Endodermal cell (in vitro differentiated cells): ENCODE measurements around the gene EIF4A3. TPM values are rescaled to one million over a fixed set of nuclear protein-coding genes. Genes with fewer than 3 reads are reported as not detected.

Source experiments
- DNase-seq: peaks from one replicate; pipeline ENCODE4 v3.0.0-alpha.2; 2017
- H3K27ac ChIP-seq: 2 replicates; pipeline ENCODE4 v1.5.1; 2013; ENCODE audit warnings: mild to moderate bottlenecking, low read depth, low read length, moderate library complexity
- H3K27me3 ChIP-seq: 2 replicates; pipeline ENCODE4 v1.6.1; 2013; ENCODE audit warnings: mild to moderate bottlenecking, low read length, moderate library complexity; ENCODE audit not compliant: insufficient read depth, control insufficient read depth, poor library complexity, severe bottlenecking
- H3K36me3 ChIP-seq: 2 replicates; pipeline ENCODE4 v1.7.0; 2013; ENCODE audit warnings: mild to moderate bottlenecking, low read length, moderate library complexity; ENCODE audit not compliant: control insufficient read depth, insufficient read depth
- H3K4me1 ChIP-seq: one replicate; pipeline ENCODE4 v1.7.0; 2013; ENCODE audit warnings: low read length; ENCODE audit not compliant: control insufficient read depth, insufficient read depth
- H3K4me3 ChIP-seq: 2 replicates; pipeline ENCODE4 v1.5.1; 2013; ENCODE audit warnings: mild to moderate bottlenecking, low read length, moderate library complexity
- H3K9ac ChIP-seq: 2 replicates; pipeline ENCODE4 v1.6.1; 2013; ENCODE audit warnings: mild to moderate bottlenecking, low read length, moderate library complexity; ENCODE audit not compliant: poor library complexity, severe bottlenecking; ENCODE audit errors: extremely low read depth
- H3K9me3 ChIP-seq: 2 replicates; pipeline ENCODE4 v1.6.1; 2013; ENCODE audit warnings: mild to moderate bottlenecking, low read length, moderate library complexity; ENCODE audit not compliant: control insufficient read depth
- H3K27ac Mint-ChIP-seq: 2 replicates; pipeline ENCODE4 v1.8.0; 2020; ENCODE audit warnings: mixed read lengths
- H3K27me3 Mint-ChIP-seq: 2 replicates; pipeline ENCODE4 v1.8.0; 2021; ENCODE audit warnings: mild to moderate bottlenecking, mixed read lengths; ENCODE audit not compliant: insufficient read depth
- H3K36me3 Mint-ChIP-seq: 2 replicates; pipeline ENCODE4 v1.8.0; 2020; ENCODE audit warnings: low read depth, mixed read lengths
- H3K4me1 Mint-ChIP-seq: 2 replicates; pipeline ENCODE4 v1.8.0; 2020; ENCODE audit warnings: mixed read lengths
- H3K4me3 Mint-ChIP-seq: 2 replicates; pipeline ENCODE4 v1.8.0; 2020; ENCODE audit warnings: mild to moderate bottlenecking, moderate library complexity, mixed read lengths
- H3K9me3 Mint-ChIP-seq: 2 replicates; pipeline ENCODE4 v1.8.0; 2020; ENCODE audit warnings: mild to moderate bottlenecking, mixed read lengths
- CTCF ChIP-seq: fragments of 200-600 bp; sonication (generic); conservative IDR thresholded peaks from 2 replicates; pipeline ENCODE4 v1.5.0; 2021; ENCODE audit warnings: antibody characterized with exemption, mild to moderate bottlenecking
- WGBS, 2 experiments: methylation state at CpG; one replicate each; pipeline versions ENCODE4 v1.1.5 to v1.1.7; 2013; ENCODE audit warnings: missing lambda C conversion rate in 2 of 2, mixed read lengths in 1 of 2; ENCODE audit not compliant: insufficient coverage in 1 of 2, insufficient read length in 1 of 2; 5-methylcytosine and 5-hydroxymethylcytosine counted together
- total RNA-seq, 2 donors: library from RNA; stranded (reverse); fragmentation: NEBNext Ultra II Directional in 1 of 2; extraction: Animal tissue kit (Norgen Biotek cat#: 25700) in 1 of 2; gene quantifications; 2 replicates in 1 of 2; 3 replicates in 1 of 2; pipeline ENCODE4 v1.2.1, GENCODE V29; 2021

EIF4A3 gene
- total RNA-seq, 2 donors from 2014 or later, result 107 to 110 TPM

GRCh38 chr17:80184423-80184714 is 37.4 kb upstream of the EIF4A3 start:
- H3K9me3 Mint-ChIP-seq, result no peaks in the 10 kb centered on the region
- DNase-seq, result no peak
- H3K4me3 ChIP-seq, result no peak overlapping the region
- TF ChIP-seq CTCF, result no peak
- H3K4me1 ChIP-seq, result no peaks in the 10 kb centered on the region
- no peaks in the 10 kb centered on the region for H3K27me3 Mint-ChIP-seq
- H3K36me3 ChIP-seq, result no peaks in the 10 kb centered on the region
- H3K27ac Mint-ChIP-seq, result no peak overlapping the region
- no peak overlapping the region for H3K9ac ChIP-seq
- WGBS, 2 experiments, result 59 to 84% methylated on average over 5 to 8 of the region's 10 CpGs
- no peaks in the 10 kb centered on the region for H3K9me3 ChIP-seq
- H3K36me3 Mint-ChIP-seq, result no peaks in the 10 kb centered on the region
- H3K4me3 Mint-ChIP-seq, result no peak overlapping the region
- H3K27me3 ChIP-seq, result no peaks in the 10 kb centered on the region
- peak overlapping the region; percentile 92 for H3K27ac ChIP-seq
- H3K4me1 Mint-ChIP-seq, result peaks cover 2% of the 10 kb centered on the region

- Mint-ChIP-seq H3K4me3 (no peak overlapping the region), H3K9me3 (no peaks in the 10 kb centered on the region), H3K27me3 (no peaks in the 10 kb centered on the region), H3K27ac (no peak overlapping the region), H3K4me1 (peaks cover 2% of the 10 kb centered on the region), H3K36me3 (no peaks in the 10 kb centered on the region)
- H3K27ac ChIP-seq, result peak overlapping the region; percentile 92
- WGBS, 2 experiments, result 85 to 91% methylated on average over 14 to 26 of the region's 26 CpGs
- no peaks in the 10 kb centered on the region for H3K4me1 ChIP-seq
- DNase-seq, result no peak
- H3K9me3 ChIP-seq, result no peaks in the 10 kb centered on the region
- H3K9ac ChIP-seq, result no peak overlapping the region
- no peak for TF ChIP-seq CTCF
- no peak overlapping the region for H3K4me3 ChIP-seq
- H3K36me3 ChIP-seq, result no peaks in the 10 kb centered on the region
- no peaks in the 10 kb centered on the region for H3K27me3 ChIP-seq
Measured at GRCh38 chr17:80183581-80184422, 36.9 kb upstream of the EIF4A3 start.

GRCh38 chr17:80182845-80183223 is 35.9 kb upstream of the EIF4A3 start:
- peaks cover 2% of the 10 kb centered on the region for H3K4me1 Mint-ChIP-seq
- DNase-seq, result no peak
- H3K36me3 Mint-ChIP-seq, result no peaks in the 10 kb centered on the region
- peak overlapping the region; percentile 55 for H3K27ac Mint-ChIP-seq
- peaks cover under 1% of the 10 kb centered on the region for H3K27me3 Mint-ChIP-seq
- WGBS, 2 experiments, result 93 to 98% methylated on average over 5 to 12 of the region's 12 CpGs
- no peak overlapping the region for H3K4me3 Mint-ChIP-seq
- H3K9ac ChIP-seq, result no peak overlapping the region
- H3K36me3 ChIP-seq, result no peaks in the 10 kb centered on the region
- no peak overlapping the region for H3K4me3 ChIP-seq
- TF ChIP-seq CTCF, result no peak
- no peaks in the 10 kb centered on the region for H3K9me3 Mint-ChIP-seq
- H3K9me3 ChIP-seq, result no peaks in the 10 kb centered on the region
- H3K27ac ChIP-seq, result no peak overlapping the region
- no peaks in the 10 kb centered on the region for H3K4me1 ChIP-seq
- H3K27me3 ChIP-seq, result no peaks in the 10 kb centered on the region
